Mucosa of gallbladder (tissue), 1 donor: Measurements from ENCODE around the gene RP9. TPM values are rescaled to one million over a fixed set of nuclear protein-coding genes. Genes with fewer than 3 reads are reported as not detected.

ENCODE experiments used
- DNase-seq: peaks from one replicate; pipeline ENCODE4 v3.0.0-alpha.2; 2020; ENCODE audit warnings: low spot score
- total RNA-seq: library from RNA; stranded (reverse); gene quantifications from one replicate; pipeline ENCODE4 v1.2.1, GENCODE V29; 2021
- donor health status: DM: no; HTN: no; CAD: no.

The RP9 gene, protein sequence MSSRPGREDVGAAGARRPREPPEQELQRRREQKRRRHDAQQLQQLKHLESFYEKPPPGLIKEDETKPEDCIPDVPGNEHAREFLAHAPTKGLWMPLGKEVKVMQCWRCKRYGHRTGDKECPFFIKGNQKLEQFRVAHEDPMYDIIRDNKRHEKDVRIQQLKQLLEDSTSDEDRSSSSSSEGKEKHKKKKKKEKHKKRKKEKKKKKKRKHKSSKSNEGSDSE
- total RNA-seq, result 9.2 TPM

DNA sequence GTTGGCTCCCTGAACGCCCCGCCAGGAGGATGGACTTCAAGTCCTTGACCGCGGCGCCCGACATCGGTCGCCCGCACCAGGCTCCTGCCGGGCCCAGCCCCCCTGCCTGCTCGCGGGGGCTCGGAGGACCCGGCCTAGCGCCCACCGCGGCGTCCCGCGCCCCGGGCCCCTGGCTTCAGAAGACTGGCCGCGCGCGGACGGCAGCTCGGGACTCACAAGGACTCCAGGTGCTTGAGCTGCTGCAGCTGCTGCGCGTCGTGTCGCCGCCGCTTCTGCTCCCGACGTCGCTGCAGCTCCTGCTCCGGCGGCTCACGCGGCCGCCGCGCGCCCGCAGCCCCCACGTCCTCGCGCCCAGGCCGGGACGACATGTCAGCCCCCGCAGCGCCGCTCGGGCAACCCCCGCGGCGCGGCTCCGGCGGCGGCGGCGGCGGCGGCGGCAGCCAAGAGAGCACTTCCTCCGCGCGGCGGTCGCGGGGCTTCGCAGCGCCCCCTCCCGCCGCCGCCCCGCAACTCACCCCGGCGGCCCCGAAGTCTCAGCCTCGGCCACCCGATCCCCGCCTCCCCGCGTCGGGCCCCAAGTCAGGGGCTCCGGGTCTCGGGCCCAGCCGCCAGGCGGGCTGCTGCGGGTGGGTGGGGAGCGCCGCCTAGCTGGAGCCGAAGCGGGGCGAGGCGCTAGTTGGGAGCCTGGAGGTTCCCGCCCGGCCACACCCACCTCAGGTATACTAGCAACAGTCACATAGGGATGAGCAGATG is at the start of gene RP9:
RP9 (minus strand) TSS at position 400 of the 753 bp plus-strand sequence; CDS start at position 368, 32 bp downstream.
- peak; percentile 57 for DNase-seq

- DNase-seq, result no peak
Observed at GRCh38 chr7:33157781-33158180, 48.6 kb upstream of the RP9 start.

DNA sequence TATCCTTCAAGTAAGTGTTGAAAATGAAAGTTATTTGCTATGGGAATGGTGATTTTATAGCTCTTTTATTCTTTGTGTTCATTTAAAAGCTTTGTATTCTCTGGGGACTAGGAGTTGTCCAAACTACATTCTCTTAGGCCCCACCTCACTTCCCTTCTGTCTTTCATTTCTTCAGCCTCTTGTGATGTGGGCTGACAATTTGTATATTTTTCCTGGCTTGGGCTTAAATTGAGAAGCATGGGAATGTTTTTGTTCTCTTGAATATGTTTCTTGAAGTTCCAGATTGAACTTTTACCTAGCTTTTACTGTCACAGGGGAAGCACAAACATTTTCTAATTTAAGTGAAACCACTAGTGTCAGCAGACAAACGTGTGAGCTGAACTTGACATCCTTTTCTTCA is 48.1 kb upstream of the RP9 start:
- DNase-seq, result no peak

DNA sequence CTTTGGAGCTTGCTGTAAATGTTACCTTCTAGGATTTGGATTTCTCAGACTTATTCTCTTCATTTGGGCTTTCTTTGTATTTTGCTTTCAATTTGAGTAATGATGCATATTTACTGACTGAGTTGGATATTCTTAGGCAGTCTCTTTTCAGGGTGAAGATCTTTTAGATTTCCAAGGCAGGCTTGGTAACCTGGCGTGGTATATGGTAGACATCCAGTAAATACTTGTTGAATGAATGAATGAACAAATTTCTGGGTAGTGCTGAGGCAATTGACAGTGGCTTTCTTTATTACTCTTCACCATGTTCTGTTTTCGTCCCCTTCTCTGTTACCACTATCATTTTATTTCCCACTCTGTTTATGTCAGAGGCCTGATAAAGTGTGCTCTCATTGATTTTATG is 47.2 kb upstream of the RP9 start:
- DNase-seq, result no peak

GRCh38 chr7:33155811-33156210 is 46.6 kb upstream of the RP9 start:
- DNase-seq, result no peak

GRCh38 chr7:33152087-33152486 is 42.9 kb upstream of the RP9 start:
- DNase-seq, result no peak

- no peak for DNase-seq
Observed at GRCh38 chr7:33145156-33145555, 36.0 kb upstream of the RP9 start.

DNA sequence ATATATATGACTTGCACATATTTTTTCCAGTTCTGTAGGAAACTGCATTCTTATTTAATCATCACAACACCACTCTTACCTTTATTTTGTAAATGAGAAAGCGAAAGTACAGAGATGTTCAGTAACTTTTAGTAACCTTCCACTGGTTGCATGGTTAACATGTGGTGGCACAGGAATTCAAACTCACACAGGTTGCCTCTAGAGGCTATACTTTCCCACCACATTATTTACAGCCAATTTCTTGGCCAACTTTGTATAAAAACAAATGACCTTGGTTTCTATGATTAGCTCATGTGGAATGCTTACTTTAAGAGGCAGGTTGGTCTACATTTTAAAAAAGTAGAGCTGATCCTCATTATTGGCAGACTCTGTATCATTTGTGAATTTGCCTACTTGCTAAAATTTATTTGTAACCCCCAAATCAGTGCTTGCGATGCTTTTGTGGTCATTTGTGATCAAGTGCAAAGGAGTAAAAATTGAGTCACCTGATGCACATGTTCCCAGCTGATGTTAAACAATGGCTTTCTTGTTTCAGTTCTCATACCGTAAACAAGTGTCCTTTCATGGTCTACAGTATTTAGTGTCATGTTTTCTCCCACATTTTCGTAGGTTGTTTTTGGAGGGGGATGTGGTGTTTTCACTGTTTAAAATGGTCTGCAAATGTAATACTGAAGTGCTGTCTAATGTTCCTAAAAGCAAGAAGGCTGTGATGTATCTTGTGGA is 35.0 kb upstream of the RP9 start:
- no peak for DNase-seq

DNA sequence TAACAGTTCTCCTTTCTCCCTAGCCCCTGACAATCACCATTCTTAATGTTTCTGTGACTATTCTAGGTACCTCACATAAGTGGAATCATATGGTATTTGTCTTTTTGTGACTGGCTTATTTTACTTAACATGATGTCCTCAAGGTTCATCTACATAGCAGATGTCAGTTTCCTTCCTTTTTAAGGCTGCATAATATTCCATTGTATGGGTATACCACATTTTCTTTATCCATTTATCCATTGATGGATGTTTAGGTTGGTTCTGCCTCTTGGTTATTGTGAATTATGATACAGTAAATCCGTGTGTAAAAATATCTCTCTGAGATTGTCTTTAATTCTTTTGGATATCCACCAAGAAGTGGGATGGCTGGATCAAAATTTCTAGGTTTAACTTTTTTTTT is 33.4 kb upstream of the RP9 start:
- no peak for DNase-seq

DNA sequence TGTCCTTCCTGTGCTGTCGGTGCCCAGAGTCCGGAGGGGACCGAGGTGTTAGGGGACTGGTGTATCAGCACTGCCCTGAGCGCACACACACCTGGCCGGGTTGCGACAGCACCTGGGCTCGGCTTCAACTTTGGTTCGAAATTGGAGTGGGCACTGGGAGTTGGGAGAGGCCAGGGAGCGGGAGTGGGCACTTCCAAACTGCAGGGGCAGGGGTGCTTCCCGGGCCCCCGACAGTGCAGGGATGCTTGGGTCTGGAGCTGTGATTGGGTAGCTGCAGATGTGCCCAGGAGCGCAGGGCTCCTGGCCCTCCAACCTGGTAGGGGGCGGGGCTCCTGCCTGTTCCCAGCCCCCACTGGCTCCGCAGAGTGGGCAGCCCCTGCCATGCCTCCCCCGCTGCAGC is 27.9 kb upstream of the RP9 start:
- no peak for DNase-seq

- no peak for DNase-seq
Observed at GRCh38 chr7:33130184-33130583, 21.0 kb upstream of the RP9 start.

DNA sequence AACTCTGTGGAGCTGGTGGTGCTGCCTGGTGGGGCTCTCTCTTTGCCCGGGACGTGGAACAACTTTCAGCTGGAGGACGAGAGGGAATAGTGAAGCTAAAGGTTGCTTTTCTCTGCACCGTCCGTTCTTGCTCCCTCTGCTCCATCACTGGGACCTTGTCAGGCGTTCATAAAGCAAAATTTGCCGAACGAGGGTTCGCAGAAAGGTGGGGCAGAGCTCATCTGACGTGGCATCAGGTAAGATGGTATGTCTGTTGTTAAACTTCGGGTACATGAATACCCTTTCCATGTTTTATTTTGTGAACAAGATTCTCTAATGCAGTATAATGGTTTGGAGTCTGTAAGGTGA is 20.6 kb upstream of the RP9 start:
- no peak for DNase-seq

DNA sequence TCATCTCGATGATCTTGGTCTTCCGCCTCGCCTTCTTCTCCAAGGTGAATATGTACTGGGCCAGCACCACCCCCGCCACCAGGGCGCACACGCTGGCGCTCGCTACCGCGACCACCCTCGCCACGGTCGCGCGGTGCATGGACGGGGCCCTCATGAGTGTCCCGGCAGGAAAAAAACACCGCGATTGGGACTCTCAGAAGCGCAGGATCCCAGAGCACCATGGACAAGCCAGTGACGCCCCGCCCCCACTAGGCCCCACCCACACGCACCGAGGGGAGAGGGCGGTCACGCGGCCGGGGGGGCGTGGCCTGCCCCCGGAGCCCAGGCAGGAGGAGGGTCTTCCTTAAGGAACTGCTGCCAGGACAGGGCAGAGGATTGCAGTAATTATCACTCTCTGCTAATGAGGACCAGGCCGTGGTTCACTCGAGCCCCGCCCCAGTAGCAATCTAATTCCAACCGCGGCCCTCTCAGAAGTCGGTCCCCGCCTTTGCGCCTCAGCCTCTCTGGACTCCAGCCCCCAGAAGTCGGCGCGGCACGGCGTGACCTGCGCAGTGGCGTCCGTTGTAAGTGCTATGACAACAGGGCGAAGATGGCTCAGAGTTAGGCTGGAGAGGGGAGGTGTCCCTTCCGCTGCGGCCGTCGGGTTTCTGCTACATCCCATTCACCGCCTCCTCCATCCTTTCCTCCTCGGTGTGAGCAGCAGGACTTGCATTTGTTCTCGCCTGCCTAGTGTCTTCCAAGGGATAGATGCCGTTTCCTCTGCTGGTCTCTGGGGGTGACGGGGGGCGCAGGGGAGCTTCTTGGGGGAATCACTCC is 20.0 kb upstream of the RP9 start, which contains the start of gene BBS9:
BBS9 (plus strand) TSS at position 575 of the 816 bp plus-strand sequence. CDS start 16,689 bp downstream, outside the sequence.
- peak; percentile 93 for DNase-seq

GRCh38 chr7:33128631-33128989 is 19.4 kb upstream of the RP9 start:
- DNase-seq, result no peak

- DNase-seq, result no peak
Observed at GRCh38 chr7:33127085-33127484, 17.9 kb upstream of the RP9 start.

DNA sequence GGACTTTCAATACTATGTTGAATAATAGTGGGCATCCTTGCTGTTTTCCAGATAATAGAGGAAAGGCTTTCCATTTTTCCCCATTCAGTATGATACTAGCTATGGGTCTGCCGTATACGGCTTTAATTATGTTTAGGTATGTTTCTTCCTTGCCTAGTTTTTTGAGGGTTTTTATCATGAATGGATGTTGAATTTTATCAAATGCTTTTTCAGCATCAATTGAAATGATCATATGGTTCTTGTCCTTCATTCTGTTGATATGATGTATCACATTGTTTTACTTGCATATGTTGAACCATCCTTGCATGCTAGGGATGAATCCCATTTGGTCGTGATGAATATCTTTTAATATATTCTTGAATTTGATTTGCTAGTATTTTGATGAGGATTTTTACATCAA is 9.2 kb upstream of the RP9 start:
- DNase-seq, result no peak

- no peak for DNase-seq
Observed at GRCh38 chr7:33114976-33115375, 5.8 kb upstream of the RP9 start.

DNA sequence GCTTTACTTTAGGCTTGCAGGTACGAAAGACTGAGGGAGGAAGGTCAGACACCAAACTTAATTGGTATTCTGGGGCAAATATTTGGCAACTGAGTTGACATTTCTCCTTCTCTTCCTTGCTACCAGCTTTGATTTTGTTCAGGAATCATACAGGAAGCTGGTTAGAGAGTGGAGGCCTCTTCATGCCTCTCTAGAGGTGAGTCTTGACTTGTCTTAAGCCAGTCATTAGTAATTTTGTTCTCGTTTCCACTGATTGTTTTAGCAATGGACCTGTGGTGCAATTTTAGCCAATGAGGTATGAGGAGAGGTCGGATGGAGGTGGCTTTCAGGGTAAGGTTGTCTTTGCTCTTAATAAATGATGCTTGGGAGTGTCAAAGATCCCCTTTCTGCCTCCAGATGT is 2.4 kb upstream of the RP9 start:
- DNase-seq, result no peak

DNA sequence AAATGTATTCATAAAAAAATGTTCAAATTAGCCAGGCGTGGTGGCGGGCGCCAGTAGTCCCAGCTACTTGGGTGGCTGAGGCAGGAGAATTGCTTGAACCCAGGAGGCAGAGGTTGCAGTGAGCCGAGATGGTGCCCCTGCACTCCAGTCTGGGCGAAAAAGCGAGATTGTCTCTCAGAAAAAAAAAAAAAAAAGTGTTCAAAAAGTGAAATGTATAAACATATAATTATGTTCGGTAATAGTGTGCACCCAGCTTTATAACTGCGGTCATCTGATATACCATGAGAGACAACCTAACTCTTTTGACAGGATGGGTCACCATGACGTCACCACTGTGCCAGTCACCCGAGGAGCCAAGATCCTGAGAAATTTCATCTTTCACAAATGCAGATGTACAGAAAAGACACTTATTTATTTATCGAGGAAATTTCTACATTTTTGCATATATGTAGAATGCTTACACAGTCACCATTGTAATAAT is 594 bp upstream of the RP9 start:
- DNase-seq, result no peak

GRCh38 chr7:33108554-33109004 is 625 bp downstream of the RP9 start:
- DNase-seq, result no peak

DNA sequence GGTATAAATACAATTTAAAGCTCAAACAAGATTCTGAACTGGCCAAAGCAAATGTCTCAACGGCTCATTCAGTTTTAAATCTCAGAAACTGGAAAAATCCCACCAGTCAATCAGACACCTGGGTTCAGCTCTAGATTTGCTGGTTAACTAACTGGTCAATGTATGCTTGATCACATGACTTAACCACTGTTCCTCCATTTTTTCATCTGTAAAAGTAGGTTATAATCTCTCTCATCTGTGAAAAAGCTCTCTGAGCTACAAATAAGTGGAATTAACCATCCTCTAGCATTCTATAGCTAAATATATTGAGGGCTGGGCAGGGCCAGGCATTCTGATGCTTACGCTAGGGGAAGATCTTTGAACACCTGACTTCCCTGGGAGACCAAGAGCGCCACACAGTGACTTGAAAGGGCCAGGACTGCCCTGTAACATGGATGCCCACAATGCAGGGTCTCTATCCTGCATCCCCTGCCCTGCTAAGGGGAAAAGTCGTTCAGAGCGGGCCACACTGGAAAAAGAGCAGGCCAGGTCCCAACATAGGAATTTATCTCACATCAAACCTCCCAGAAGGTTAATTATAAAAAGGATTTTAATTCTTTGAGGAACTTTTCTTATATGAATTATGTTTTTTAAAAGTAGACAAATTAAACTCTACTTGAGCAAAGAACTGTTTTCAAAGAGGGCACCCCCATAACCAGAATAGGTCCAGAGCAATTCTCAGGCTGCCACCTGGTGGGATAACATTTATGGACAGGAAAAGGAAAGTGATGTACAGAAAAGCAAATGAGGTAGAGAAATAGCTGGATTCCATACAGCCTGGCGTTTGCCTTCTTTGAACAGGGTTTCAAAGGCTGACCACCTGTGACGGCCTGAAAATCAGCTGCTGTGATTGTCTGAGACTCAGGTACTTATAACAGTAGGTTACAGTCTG is 1.8 kb downstream of the RP9 start:
- peak; percentile 30 for DNase-seq
